RCC 7860 (cell line): Measurements from ENCODE around the gene SHB.

Experiments used
- DNase-seq: peaks from one replicate; pipeline ENCODE4 v3.0.0-alpha.2; 2015; ENCODE audit warnings: low spot score
- FAIRE-seq: peaks from 2 replicates; lab custom pipeline; 2012; peaks lifted over from hg19 to GRCh38; lab: Jason Lieb, UNC

Gene SHB

GRCh38 chr9:37958154-37958553, 110.9 kb downstream of the SHB start:
- DNase-seq (no peak), FAIRE-seq (no peak)

GRCh38 chr9:37957664-37957953, 111.4 kb downstream of the SHB start:
- FAIRE-seq (no peak), DNase-seq (no peak)

- DNase-seq (no peak), FAIRE-seq (no peak)
These were observed 111.9 kb downstream of the SHB start for GRCh38 chr9:37956904-37957663.

DNA sequence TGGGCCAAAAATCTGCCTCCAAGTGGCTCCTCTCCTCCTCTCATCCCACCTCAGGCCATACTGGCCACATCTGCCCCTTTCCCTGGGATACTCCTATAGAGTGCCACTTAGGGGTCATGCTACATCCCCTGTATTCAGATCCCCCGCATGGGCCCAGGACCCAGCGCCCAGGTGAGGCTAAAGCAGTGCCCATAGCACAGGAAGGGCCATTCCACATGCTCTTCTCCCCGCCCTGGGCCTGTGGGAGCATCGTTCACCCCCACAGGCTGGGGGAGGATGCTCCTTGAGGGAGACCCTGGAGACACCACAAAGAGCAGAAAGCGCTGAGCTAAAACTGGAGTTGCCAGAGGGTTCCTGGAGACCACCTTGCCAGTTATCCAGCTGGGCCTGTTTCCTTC, 112.6 kb downstream of the SHB start:
- DNase-seq (no peak), FAIRE-seq (no peak)

DNA sequence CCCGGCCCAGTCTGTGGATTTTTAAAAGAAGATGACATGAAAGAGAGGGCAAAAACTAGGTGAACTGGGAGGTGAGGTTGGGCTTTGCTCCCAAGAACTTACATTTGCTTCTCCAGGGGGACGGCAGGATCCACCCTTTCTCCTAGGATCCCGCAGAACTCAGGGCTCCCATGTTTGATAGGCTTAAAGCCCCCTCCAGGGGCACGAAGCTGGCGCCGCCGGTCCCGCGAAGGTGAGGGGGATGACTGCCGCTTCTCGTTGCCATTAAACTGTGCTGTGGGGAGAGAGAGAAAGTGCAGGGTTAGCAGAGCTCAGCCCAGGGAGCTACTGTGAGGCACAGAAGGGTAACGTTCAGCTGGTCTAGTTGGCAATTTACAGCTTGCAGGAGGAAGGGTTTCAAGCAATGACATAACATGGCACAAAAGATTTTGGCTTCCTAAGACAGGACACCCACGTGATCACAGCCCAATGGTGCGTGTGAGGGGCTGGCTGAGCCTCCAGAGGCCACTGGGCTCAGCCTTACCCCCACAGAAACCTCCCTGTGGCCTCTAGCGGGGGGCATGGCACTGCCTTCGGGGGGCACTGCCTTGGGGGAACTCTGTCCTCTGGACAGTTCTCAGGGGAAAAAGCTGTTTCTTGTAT, 113.1 kb downstream of the SHB start:
- no peak for DNase-seq
- FAIRE-seq, result no peak

- no peak for FAIRE-seq
- no peak for DNase-seq
These were observed 114.4 kb downstream of the SHB start for GRCh38 chr9:37954581-37954981.

GRCh38 chr9:37953775-37954437, 115.1 kb downstream of the SHB start:
- DNase-seq (peak; percentile 98), FAIRE-seq (peak; percentile 96)

DNA sequence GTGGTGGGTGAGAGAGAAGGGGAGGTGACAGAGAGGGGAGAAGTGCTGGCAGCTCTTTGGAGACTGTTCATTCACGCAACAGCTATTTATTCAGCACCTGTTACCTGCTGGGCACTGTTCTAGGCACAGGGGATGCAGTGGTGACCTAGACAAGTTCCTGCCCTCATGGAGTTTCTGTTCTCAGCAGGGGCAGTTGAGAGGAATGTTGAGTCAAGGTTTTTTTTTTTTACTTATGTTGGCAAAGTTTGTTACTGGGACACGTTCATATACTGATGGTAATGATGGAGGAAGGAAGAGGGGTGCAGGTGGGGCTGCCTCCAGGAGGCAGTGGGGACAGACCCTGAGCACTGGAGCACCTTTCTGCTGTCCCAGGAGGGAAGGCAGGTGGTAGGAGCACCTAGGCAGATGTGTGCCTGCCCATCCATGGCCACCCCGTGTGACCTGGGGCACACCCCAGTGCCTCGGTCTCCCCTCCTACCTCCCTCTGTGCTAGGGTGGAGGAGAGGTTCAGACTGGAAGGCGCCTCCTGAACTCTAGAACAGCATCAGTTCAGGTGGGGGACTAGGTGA, 115.7 kb downstream of the SHB start:
- FAIRE-seq (no peak), DNase-seq (peak; percentile 53)

DNA sequence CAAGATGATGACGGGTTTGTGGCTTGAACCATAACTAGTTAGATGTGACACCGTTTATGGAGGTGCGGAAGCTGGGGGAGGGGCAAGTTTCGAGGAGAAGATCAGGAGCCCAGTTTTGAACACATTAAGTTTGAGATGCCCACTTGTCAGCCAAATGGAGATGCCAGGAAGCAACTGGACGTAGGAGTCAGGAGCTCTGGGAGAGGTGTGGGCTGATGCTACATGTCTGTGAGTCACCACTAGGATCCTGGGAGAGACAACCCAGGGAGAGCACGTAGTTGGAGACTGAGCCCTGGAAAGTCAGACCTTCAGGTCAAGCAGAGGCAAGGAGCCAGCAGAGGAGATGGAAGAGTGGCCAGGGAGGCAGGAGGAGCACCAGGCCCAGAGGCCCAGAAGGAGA, 116.3 kb downstream of the SHB start:
- FAIRE-seq (peak; percentile 92), DNase-seq (peak; percentile 96)

DNA sequence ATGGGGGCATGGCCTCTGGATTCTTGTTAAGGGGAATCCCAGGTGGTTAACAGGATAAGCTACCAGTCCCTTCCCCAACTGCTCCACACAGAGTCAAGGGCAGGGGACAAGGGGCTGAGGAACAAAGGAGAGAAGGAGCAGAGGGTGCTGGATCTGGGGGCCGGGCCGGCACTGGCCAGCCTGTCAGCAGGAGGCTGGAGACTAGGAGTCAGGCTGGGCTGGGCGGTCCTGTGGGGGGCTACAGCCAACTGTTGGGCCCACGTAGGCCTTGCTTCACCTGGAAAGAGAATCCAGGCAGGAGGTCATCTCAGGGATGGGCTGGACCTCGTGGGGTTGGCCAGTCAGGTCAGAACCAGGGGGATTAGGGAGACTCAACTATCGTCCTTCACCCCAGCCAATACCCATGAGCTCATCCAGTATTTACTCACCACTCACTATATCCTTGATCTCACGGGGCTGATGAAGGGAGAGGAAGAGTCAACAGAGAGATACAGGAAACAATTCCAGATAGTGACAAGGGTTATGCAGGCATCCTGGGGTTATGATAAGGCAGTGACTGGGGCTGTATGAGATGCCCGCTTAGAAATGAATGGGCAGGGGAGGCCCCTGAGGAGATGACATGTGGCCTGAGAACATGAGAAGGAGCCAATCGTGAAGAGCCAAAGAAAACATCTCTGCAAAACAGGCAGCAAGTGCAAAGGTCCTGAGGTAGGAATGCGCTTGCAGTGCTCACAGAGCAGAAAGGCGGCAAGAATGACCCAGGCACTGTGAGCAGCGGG, 117.2 kb downstream of the SHB start:
- DNase-seq (peak; percentile 60), FAIRE-seq (no peak)

GRCh38 chr9:37950561-37950960, 118.5 kb downstream of the SHB start:
- FAIRE-seq, result no peak
- DNase-seq, result no peak

DNA sequence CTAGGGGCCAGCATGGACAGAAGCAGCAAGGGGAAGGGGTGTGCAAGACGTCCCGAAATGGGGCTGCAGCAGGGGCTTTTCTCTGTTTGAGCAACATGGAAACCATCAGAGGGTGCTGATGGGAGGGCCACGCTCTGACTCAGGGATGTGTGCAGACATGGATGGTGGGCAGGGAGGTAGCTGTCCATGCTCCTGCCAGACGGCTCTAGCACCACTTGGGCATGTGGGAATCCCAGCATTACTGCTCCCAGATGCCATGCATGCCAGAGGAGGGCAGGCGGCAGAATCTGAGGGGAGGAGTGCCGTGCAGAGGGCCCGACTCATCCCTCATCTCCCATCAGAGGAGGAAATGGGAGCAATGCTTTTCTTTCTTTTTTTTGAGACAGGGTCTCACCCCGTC, 119.5 kb downstream of the SHB start:
- no peak for FAIRE-seq
- DNase-seq, result peak; percentile 67

DNA sequence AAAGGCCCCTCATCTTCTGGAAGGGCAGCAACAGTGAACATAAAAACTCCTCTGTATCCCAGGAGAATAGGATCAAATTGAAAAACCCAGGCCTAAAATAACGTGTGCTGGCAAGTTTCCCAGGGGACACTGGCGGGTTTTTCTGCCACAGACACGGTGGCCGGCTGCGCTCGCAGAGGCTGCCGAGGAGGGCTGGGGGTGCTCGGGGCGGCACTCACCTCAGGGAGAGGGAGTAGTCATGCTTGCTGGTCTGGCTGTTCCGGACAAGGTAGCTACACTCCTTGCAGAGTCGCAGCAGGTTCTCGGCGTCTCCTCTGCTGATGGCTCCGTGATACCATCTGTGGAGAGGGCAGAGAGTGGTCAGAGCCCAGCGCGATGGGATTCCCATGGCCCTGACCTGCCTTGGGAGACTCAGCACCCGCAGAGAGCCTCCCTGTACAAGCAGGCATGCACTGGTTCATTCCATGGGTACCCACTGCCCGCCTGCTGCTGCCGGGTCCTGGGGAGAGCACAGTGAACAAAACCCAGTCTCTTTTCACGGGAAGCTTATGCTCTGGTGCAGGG, 120.5 kb downstream of the SHB start:
- DNase-seq (no peak), FAIRE-seq (no peak)

DNA sequence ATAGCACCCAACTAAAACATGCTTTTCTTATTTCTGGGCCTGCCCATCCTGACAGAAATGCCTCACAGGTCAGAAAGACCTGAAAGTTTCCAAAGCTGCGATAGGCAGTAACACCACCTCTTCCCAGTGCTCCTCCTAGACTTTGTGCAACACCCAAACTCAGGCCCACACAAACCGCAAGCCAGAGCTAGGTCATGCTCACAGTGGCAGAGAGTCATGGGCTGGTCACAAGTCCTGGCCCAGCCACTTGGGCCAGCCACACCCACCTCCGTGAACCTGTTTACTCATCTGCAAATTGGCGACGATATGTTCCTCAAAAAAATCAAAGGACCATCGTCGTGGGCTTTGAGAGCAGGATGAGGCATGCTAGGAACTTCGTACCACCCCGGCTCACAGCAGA, 121.0 kb downstream of the SHB start:
- DNase-seq (peak; percentile 58), FAIRE-seq (peak; percentile 20)

DNA sequence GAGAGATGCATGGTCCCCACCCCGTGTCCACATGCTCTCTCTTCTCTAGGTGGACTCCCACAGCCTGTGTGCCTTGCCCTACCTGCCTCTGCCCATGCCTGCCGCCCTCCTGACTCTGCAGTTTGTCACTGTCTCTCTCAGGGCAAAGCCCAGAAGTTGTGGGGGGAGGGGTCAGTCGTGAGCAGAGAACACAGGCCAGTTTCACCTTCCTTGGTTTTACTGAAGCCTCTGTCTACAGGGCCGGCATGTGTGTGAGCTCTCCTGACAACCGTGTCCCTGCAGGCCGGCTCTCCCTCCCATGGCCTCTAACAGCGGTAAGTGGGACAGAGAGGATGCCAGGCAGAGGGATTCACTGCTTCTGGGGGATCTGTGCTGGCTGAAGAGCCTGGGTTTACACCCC, 121.6 kb downstream of the SHB start:
- FAIRE-seq, result no peak

GRCh38 chr9:37946971-37947370, 122.1 kb downstream of the SHB start:
- FAIRE-seq (no peak), DNase-seq (no peak)

More for the DNA sequence above, 121.6 kb downstream of the SHB start:
- DNase-seq, result no peak

DNA sequence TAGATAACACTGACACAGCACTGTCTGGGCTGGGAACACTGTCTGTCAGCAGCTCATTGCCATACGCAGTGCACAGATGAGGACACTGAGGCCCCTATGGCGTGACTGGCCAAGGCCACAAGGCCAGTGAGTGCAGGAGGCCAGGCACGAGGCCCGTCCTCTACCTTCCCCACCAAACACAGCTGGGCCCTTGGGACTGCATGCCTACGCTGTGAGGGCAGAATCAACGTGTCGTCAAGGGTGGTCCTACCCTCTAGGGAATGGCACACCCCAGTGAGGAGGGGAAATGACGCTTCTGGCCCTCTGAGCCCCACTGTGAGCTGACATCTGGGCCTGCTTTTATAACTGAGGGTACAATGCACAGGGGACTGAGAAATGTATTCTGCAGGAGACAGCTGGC, 123.0 kb downstream of the SHB start:
- no peak for FAIRE-seq

GRCh38 chr9:37944671-37945481, 124.2 kb downstream of the SHB start:
- FAIRE-seq, result no peak
- peak; percentile 42 for DNase-seq

More for the DNA sequence above, 123.0 kb downstream of the SHB start:
- no peak for DNase-seq

- peak; percentile 30 for DNase-seq
- no peak for FAIRE-seq
These were observed 124.8 kb downstream of the SHB start for GRCh38 chr9:37944266-37944650.
